IMR-90 (cell line): Measurements from ENCODE around the gene B3GALT6. TPM values are rescaled to one million over a fixed set of nuclear protein-coding genes. Genes with fewer than 3 reads are reported as not detected.

ENCODE experiments used
- ATAC-seq: fragments of 200-7000 bp; cut with Tn5 transposase; 2 replicates; pipeline ENCODE4 v1.9.1; 2020; ENCODE audit warnings: low read depth, mild to moderate bottlenecking, moderate library complexity
- BruUV-seq: library from RNA; stranded (reverse); fragments of 400-500 nt; replicated peaks from 2 replicates; lab custom pipeline; 2021; lab: Mats Ljungman, UMichigan
- CTCF ChIA-PET: fragments of 300-600 bp; formaldehyde crosslinking; extraction: SDS; loops from one replicate; lab custom pipeline; 2021; ENCODE audit warnings: antibody characterized with exemption; lab: Yijun Ruan, JAX
- POLR2A ChIA-PET: fragments of 300-600 bp; sonication (Branson Sonifier 250); formaldehyde crosslinking; loops from one replicate; lab custom pipeline; 2022; ENCODE audit warnings: antibody characterized with exemption; ENCODE audit not compliant: unreplicated experiment; lab: Charles Lee
- DNase-seq: peaks from one replicate; pipeline ENCODE4 v3.0.0; 2013
- H2AFZ ChIP-seq: replicated peaks from 2 replicates; pipeline ENCODE3; 2013; ENCODE audit warnings: low read length, mild to moderate bottlenecking; ENCODE audit not compliant: poor library complexity
- H2AK5ac ChIP-seq: 2 replicates; pipeline ENCODE4 v1.6.1; 2013; ENCODE audit warnings: low read depth, low read length, inconsistent platforms
- H2AK9ac ChIP-seq: replicated peaks from 2 replicates; pipeline ENCODE3; 2013; ENCODE audit warnings: mild to moderate bottlenecking, low read depth, low read length, moderate library complexity; ENCODE audit not compliant: poor library complexity
- H2BK120ac ChIP-seq: 2 replicates; pipeline ENCODE4 v1.6.1; 2013; ENCODE audit warnings: low read depth, low read length, inconsistent platforms
- H2BK15ac ChIP-seq: 3 replicates; pipeline ENCODE4 v1.6.1; 2013; ENCODE audit warnings: low read depth, low read length, inconsistent platforms
- H2BK20ac ChIP-seq: 2 replicates; pipeline ENCODE4 v1.6.1; 2013; ENCODE audit warnings: low read depth, mild to moderate bottlenecking, inconsistent platforms, low read length, moderate library complexity
- H2BK5ac ChIP-seq: 2 replicates; pipeline ENCODE4 v1.6.1; 2013; ENCODE audit warnings: mild to moderate bottlenecking, low read depth, low read length, inconsistent platforms; ENCODE audit not compliant: poor library complexity, severe bottlenecking
- H3K14ac ChIP-seq: replicated peaks from 2 replicates; pipeline ENCODE4 v1.6.1; 2013; ENCODE audit warnings: low read depth, low read length, inconsistent platforms
- H3K18ac ChIP-seq: 2 replicates; pipeline ENCODE4 v1.6.1; 2013; ENCODE audit warnings: low read depth, low read length, control low read depth
- H3K23ac ChIP-seq: 2 replicates; pipeline ENCODE4 v1.6.1; 2013; ENCODE audit warnings: low read depth, low read length, inconsistent platforms
- H3K27ac ChIP-seq: 2 replicates; pipeline ENCODE4 v1.5.1; 2013; ENCODE audit warnings: mild to moderate bottlenecking, control low read depth, low read length; ENCODE audit not compliant: insufficient read depth
- H3K27me3 ChIP-seq: 2 replicates; pipeline ENCODE4 v1.6.1; 2013; ENCODE audit warnings: low read length; ENCODE audit not compliant: control insufficient read depth, insufficient read depth
- H3K36me3 ChIP-seq: 2 replicates; pipeline ENCODE4 v1.6.1; 2013; ENCODE audit warnings: low read length, mixed read lengths; ENCODE audit not compliant: control insufficient read depth, insufficient read depth
- H3K4ac ChIP-seq: 2 replicates; pipeline ENCODE4 v1.6.1; 2013; ENCODE audit warnings: low read depth, low read length, inconsistent platforms
- H3K4me1 ChIP-seq: 2 replicates; pipeline ENCODE4 v1.6.1; 2013; ENCODE audit warnings: low read length, mixed read lengths; ENCODE audit not compliant: control insufficient read depth, insufficient read depth
- H3K4me2 ChIP-seq: 2 replicates; pipeline ENCODE4 v1.6.1; 2013; ENCODE audit warnings: low read depth, mild to moderate bottlenecking, control low read depth, low read length, moderate library complexity
- H3K4me3 ChIP-seq: 2 replicates; pipeline ENCODE4 v1.5.1; 2013; ENCODE audit warnings: low read depth, mild to moderate bottlenecking, control low read depth, low read length, moderate library complexity; ENCODE audit not compliant: insufficient read depth
- H3K56ac ChIP-seq: 2 replicates; pipeline ENCODE4 v1.6.1; 2013; ENCODE audit warnings: low read length, inconsistent platforms; ENCODE audit not compliant: insufficient read depth; ENCODE audit errors: extremely low read depth
- H3K79me1 ChIP-seq, 2 experiments: 2 replicates each; pipeline ENCODE4 v1.6.1; 2013; ENCODE audit warnings: low read length in 2 of 2, inconsistent platforms in 1 of 2, low read depth in 1 of 2
- H3K9ac ChIP-seq: 2 replicates; pipeline ENCODE4 v1.6.1; 2013; ENCODE audit warnings: low read depth, low read length, control low read depth
- H3K9me1 ChIP-seq: 2 replicates; pipeline ENCODE4 v1.6.1; 2013; ENCODE audit warnings: low read length, inconsistent platforms; ENCODE audit not compliant: insufficient read depth
- H3K9me3 ChIP-seq: 2 replicates; pipeline ENCODE4 v1.6.1; 2013; ENCODE audit warnings: low read length; ENCODE audit not compliant: control insufficient read depth, insufficient read depth
- H4K20me1 ChIP-seq: 2 replicates; pipeline ENCODE4 v1.6.1; 2013; ENCODE audit warnings: low read length, inconsistent platforms; ENCODE audit not compliant: insufficient read depth
- H4K5ac ChIP-seq: 2 replicates; pipeline ENCODE4 v1.6.1; 2013; ENCODE audit warnings: mild to moderate bottlenecking, low read depth, low read length, control low read depth
- H4K8ac ChIP-seq, 2 experiments: 2 replicates each; pipeline ENCODE4 v1.6.1; 2013; ENCODE audit warnings: low read depth in 2 of 2, low read length in 2 of 2, control low read depth in 1 of 2, inconsistent platforms in 1 of 2
- H4K91ac ChIP-seq: 2 replicates; pipeline ENCODE4 v1.6.1; 2013; ENCODE audit warnings: low read depth, low read length, inconsistent platforms; ENCODE audit not compliant: insufficient read depth
- BHLHE40 ChIP-seq: fragments of 150-350 bp; IDR thresholded peaks from 2 replicates; pipeline ENCODE4 v1.6.1; 2016; ENCODE audit warnings: mild to moderate bottlenecking, low read depth, low read length
- CEBPB ChIP-seq: IDR thresholded peaks from 2 replicates; pipeline ENCODE4 v1.6.1; 2012; ENCODE audit warnings: low read depth, low read length, improper control_type of control experiment
- CHD1 ChIP-seq: IDR thresholded peaks from 2 replicates; pipeline ENCODE4 v1.6.1; 2012; ENCODE audit warnings: low read depth, low read length, improper control_type of control experiment
- FOS ChIP-seq: fragments of 150-350 bp; IDR thresholded peaks from 2 replicates; pipeline ENCODE4 v1.6.1; 2016; ENCODE audit warnings: low read depth, low read length
- MAFK ChIP-seq: IDR thresholded peaks from 2 replicates; pipeline ENCODE4 v1.6.1; 2012; ENCODE audit warnings: low read depth, low read length, improper control_type of control experiment
- MAZ ChIP-seq: IDR thresholded peaks from 2 replicates; pipeline ENCODE4 v1.6.1; 2012; ENCODE audit warnings: low read depth, mild to moderate bottlenecking, low read length, improper control_type of control experiment, moderate library complexity, borderline replicate concordance
- MXI1 ChIP-seq: IDR thresholded peaks from 2 replicates; pipeline ENCODE4 v1.6.1; 2012; ENCODE audit warnings: low read depth, mild to moderate bottlenecking, low read length, moderate library complexity, borderline replicate concordance
- NFE2L2 ChIP-seq: fragments of 150-350 bp; IDR thresholded peaks from 2 replicates; pipeline ENCODE4 v1.6.1; 2016; ENCODE audit warnings: low read depth, mild to moderate bottlenecking, low read length
- POLR2A ChIP-seq: IDR thresholded peaks from 2 replicates; pipeline ENCODE4 v1.6.1; 2012; ENCODE audit warnings: mild to moderate bottlenecking, low read depth, low read length
- RAD21 ChIP-seq: IDR thresholded peaks from 2 replicates; pipeline ENCODE4 v1.6.1; 2012; ENCODE audit warnings: low read length, improper control_type of control experiment
- RCOR1 ChIP-seq: IDR thresholded peaks from 2 replicates; pipeline ENCODE4 v1.6.1; 2012; ENCODE audit warnings: mild to moderate bottlenecking, low read length, improper control_type of control experiment; ENCODE audit not compliant: insufficient replicate concordance
- RFX5 ChIP-seq: IDR thresholded peaks from 2 replicates; pipeline ENCODE4 v1.8.0; 2012; ENCODE audit warnings: low read depth, mild to moderate bottlenecking, low read length, moderate library complexity
- SMC3 ChIP-seq: fragments of 150-350 bp; IDR thresholded peaks from 2 replicates; pipeline ENCODE4 v1.6.1; 2016; ENCODE audit warnings: low read depth, mild to moderate bottlenecking, antibody characterized with exemption, low read length, moderate library complexity
- WGBS, 2 experiments: methylation state at CpG; one replicate each; pipeline versions ENCODE4 v1.1.5 to v1.1.7; 2013; ENCODE audit warnings: missing lambda C conversion rate in 2 of 2; ENCODE audit not compliant: insufficient read length in 1 of 2; ENCODE audit errors: extremely low coverage in 2 of 2; 5-methylcytosine and 5-hydroxymethylcytosine counted together
- dilution Hi-C: fragments of 300-500 bp; cut with HindIII; formaldehyde crosslinking; loops from one replicate; pipeline ENCODE4 v1.14.3; 2018; ENCODE audit warnings: low sequenced_read_pairs; ENCODE audit not compliant: unreplicated experiment
- in situ Hi-C: fragments of 300-500 bp; cut with MboI; formaldehyde crosslinking; loops from 3 replicates; pipeline ENCODE4 v1.14.3; 2019; ENCODE audit warnings: low sequenced_read_pairs, inconsistent platforms, mixed read lengths
- intact Hi-C: fragments of 100-400 bp; cut with micrococcal nuclease; formaldehyde crosslinking; loops from 2 replicates; pipeline ENCODE4 v1.10.0; 2022
- polyA plus RNA-seq, 3 experiments: library from polyadenylated mRNA; depleted of rRNA; stranded (reverse); fragments of >200 nt; gene quantifications; 2 replicates each; pipeline ENCODE4 v1.2.3, GENCODE V29; 2012; ENCODE audit warnings: low replicate concordance in 1 of 3
- total RNA-seq: library from RNA; depleted of rRNA; stranded (reverse); fragments of >200 nt; gene quantifications from 2 replicates; pipeline ENCODE4 v1.2.3, GENCODE V29; 2012
- TF ChIP-seq, protein P1 (sequence below): conservative IDR thresholded peaks from 2 replicates; pipeline ENCODE4 v1.5.1; 2012; ENCODE audit warnings: mild to moderate bottlenecking, low read depth, low read length, improper control_type of control experiment
- TF ChIP-seq, protein P2 (sequence below): fragments of 150-350 bp; IDR thresholded peaks from 2 replicates; pipeline ENCODE4 v1.6.1; 2016; ENCODE audit warnings: low read depth, mild to moderate bottlenecking, low read length, moderate library complexity, borderline replicate concordance

Gene B3GALT6
- total and polyA plus RNA-seq, 2 of the 4 experiments (the other 2 are of a cell fraction): 12.2 to 23.0 TPM

DNA sequence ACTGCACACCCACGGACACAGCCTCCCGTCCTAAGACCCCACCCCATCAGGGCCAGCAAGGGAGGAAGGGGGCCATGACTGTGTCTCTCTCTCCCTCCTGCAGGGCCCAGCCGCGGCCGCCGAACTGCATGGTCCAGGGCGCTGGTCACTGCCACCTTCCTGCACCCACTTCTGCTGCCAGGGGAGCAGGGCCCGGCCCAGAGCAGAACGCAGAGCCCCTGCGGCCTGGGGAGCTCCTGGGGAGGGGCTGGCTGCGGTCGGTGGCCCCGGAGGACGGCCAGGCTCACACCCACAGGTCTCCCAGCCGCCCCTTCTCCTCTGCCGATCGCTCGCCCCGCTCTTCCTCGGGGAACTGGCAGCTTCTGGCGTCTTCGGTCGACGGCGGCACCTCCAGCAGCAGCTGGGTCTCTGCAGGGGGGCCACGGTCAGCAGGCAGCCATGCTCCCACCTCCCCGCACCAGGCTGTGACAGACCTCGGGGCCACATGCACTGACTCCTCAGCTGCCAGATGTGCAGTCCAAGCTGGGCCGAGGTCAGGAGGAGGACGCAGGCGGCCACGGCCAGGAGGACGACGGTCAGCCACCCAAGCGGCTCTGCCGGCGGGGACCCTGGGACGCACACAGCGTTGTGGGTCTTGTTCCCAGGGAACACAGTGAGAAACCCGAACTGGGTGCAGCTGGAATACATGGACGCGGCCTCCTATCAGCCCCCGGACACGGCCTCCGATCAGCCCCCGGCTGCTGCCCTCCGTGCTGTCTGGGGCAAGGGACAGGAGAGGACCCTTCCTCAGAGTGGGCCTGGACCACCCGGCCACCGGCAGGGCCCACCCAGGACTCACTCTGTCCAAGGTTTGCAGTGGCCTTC is 28.2 kb upstream of the B3GALT6 start:
- peaks cover 8% of the 10 kb centered on the region for H3K4me1 ChIP-seq
- H3K14ac ChIP-seq: no peak overlapping the region
- H3K18ac ChIP-seq: no peak overlapping the region
- no peak overlapping the region for H4K5ac ChIP-seq
- dilution Hi-C loops (no loop called here), intact Hi-C loops (no loop called here), in situ Hi-C loops (no loop called here)
- H3K4ac ChIP-seq: no peak overlapping the region
- H2BK20ac ChIP-seq: no peak overlapping the region
- no peak overlapping the region for H2BK15ac ChIP-seq
- ATAC-seq (no peak), DNase-seq (no peak)
- no peaks in the 10 kb centered on the region for H3K9me3 ChIP-seq
- no peaks in the 10 kb centered on the region for H3K36me3 ChIP-seq
- H2AK5ac ChIP-seq: no peak overlapping the region
- no peak overlapping the region for H4K91ac ChIP-seq
- ChIA-PET CTCF (no interaction called here), POLR2A (no interaction called here)
- no peak overlapping the region for H3K4me2 ChIP-seq
- no TSS peak for BruUV-seq
- 63% methylated on average over 26 of the region's 49 CpGs; no CpG with 5 or more reads in 1 of the 2 experiments for WGBS, 2 experiments
- peak overlapping the region; percentile 61 for H2AK9ac ChIP-seq
- no peak overlapping the region for H3K4me3 ChIP-seq
- H3K23ac ChIP-seq: no peak overlapping the region
- H3K9ac ChIP-seq: no peak overlapping the region
- H3K9me1 ChIP-seq: no peaks in the 10 kb centered on the region
- H3K27ac ChIP-seq: no peak overlapping the region
- H3K79me1 ChIP-seq: no peaks in the 10 kb centered on the region
- no peak overlapping the region for H4K8ac ChIP-seq
- H2AFZ ChIP-seq: peak overlapping the region; percentile 43
- H2BK5ac ChIP-seq: no peak overlapping the region
- no peaks in the 10 kb centered on the region for H4K20me1 ChIP-seq
- H3K27me3 ChIP-seq: no peaks in the 10 kb centered on the region; the same call in 1 of the 2 replicates
- H3K56ac ChIP-seq: no peak overlapping the region
- no peak overlapping the region for H2BK120ac ChIP-seq
- TF ChIP-seq RCOR1 (no peak), CHD1 (no peak), MAZ (no peak), NFE2L2 (no peak), MXI1 (no peak), POLR2A (no peak), MAFK (no peak), FOS (no peak), RFX5 (no peak), RAD21 (no peak), SMC3 (no peak), BHLHE40 (no peak), CEBPB (no peak)
- TF ChIP-seq, protein P1, sequence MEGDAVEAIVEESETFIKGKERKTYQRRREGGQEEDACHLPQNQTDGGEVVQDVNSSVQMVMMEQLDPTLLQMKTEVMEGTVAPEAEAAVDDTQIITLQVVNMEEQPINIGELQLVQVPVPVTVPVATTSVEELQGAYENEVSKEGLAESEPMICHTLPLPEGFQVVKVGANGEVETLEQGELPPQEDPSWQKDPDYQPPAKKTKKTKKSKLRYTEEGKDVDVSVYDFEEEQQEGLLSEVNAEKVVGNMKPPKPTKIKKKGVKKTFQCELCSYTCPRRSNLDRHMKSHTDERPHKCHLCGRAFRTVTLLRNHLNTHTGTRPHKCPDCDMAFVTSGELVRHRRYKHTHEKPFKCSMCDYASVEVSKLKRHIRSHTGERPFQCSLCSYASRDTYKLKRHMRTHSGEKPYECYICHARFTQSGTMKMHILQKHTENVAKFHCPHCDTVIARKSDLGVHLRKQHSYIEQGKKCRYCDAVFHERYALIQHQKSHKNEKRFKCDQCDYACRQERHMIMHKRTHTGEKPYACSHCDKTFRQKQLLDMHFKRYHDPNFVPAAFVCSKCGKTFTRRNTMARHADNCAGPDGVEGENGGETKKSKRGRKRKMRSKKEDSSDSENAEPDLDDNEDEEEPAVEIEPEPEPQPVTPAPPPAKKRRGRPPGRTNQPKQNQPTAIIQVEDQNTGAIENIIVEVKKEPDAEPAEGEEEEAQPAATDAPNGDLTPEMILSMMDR: no peak
- TF ChIP-seq, protein P2, sequence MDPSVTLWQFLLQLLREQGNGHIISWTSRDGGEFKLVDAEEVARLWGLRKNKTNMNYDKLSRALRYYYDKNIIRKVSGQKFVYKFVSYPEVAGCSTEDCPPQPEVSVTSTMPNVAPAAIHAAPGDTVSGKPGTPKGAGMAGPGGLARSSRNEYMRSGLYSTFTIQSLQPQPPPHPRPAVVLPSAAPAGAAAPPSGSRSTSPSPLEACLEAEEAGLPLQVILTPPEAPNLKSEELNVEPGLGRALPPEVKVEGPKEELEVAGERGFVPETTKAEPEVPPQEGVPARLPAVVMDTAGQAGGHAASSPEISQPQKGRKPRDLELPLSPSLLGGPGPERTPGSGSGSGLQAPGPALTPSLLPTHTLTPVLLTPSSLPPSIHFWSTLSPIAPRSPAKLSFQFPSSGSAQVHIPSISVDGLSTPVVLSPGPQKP: no peak
